BJ (cell line): ENCODE data around the gene RABGEF1. TPM values are rescaled to one million over a fixed set of nuclear protein-coding genes. Genes with fewer than 3 reads are reported as not detected.
A peak's percentile ranks its signal among the peaks of the same experiment; 100 is the strongest.
"Not testable (repeated sequence)": the region's sequence is repeated elsewhere in the genome, so short reads cannot be mapped to it uniquely, and the experiment has no call there.

Experiments used
- CTCF ChIA-PET: fragments of 350-600 bp; formaldehyde crosslinking; extraction: SDS; loops from one replicate; lab custom pipeline; 2021; ENCODE audit warnings: antibody characterized with exemption, inconsistent platforms; lab: Yijun Ruan, JAX
- POLR2A ChIA-PET: fragments of 300-600 bp; sonication (Branson Sonifier 250); formaldehyde crosslinking; extraction: SDS; loops from one replicate; lab custom pipeline; 2021; ENCODE audit warnings: antibody characterized with exemption; lab: Charles Lee
- DNase-seq: peaks from one replicate; pipeline ENCODE4 v3.0.0-alpha.2; 2011; ENCODE audit warnings: low read depth
- H3K27me3 ChIP-seq: 2 replicates; pipeline ENCODE4 v1.6.0; 2011; ENCODE audit warnings: low read length; ENCODE audit not compliant: control insufficient read depth, insufficient read depth
- H3K36me3 ChIP-seq: 2 replicates; pipeline ENCODE4 v1.5.1; 2011; ENCODE audit warnings: low read length; ENCODE audit not compliant: control insufficient read depth, insufficient read depth
- H3K4me3 ChIP-seq: 2 replicates; pipeline ENCODE4 v1.5.1; 2011; ENCODE audit warnings: low read depth, mild to moderate bottlenecking, control low read depth, low read length
- CTCF ChIP-seq: IDR thresholded peaks from 2 replicates; pipeline ENCODE4 v1.5.1; 2011; ENCODE audit warnings: low read depth, mild to moderate bottlenecking, control low read depth, inconsistent platforms, low read length, moderate library complexity; ENCODE audit not compliant: insufficient read depth
- polyA plus RNA-seq: library from polyadenylated mRNA; depleted of rRNA; stranded (reverse); fragments of >200 nt; gene quantifications from 2 replicates; pipeline ENCODE4 v1.2.3, GENCODE V29; 2011

RABGEF1 gene
- polyA plus RNA-seq, 1 experiment: 61.0 TPM

- Histone ChIP-seq H3K27me3 (no peaks in the 10 kb centered on the region), H3K4me3 (no peak overlapping the region), H3K36me3 (peaks cover 9% of the 10 kb centered on the region)
- peak; percentile 19 for DNase-seq
- ChIA-PET CTCF (no interaction called here), POLR2A (no interaction called here)
- TF ChIP-seq CTCF: no peak
Observed at GRCh38 chr7:66697449-66698438, 42.8 kb upstream of the RABGEF1 start.

- ChIA-PET POLR2A (no interaction called here), CTCF (no interaction called here)
- no peaks in the 10 kb centered on the region for H3K27me3 ChIP-seq
- H3K36me3 ChIP-seq: peaks cover 9% of the 10 kb centered on the region
- no peak for DNase-seq
- no peak overlapping the region for H3K4me3 ChIP-seq
- no peak for TF ChIP-seq CTCF
Observed at GRCh38 chr7:66698652-66699205, 41.8 kb upstream of the RABGEF1 start.

- ChIA-PET POLR2A (no interaction called here), CTCF (no interaction called here)
- no peak for TF ChIP-seq CTCF
- peaks cover 4% of the 10 kb centered on the region for H3K36me3 ChIP-seq
- DNase-seq: no peak
- no peak overlapping the region for H3K4me3 ChIP-seq
- H3K27me3 ChIP-seq: no peaks in the 10 kb centered on the region
Observed at GRCh38 chr7:66699998-66700397, 40.5 kb upstream of the RABGEF1 start.

- Histone ChIP-seq H3K36me3 (peaks cover 4% of the 10 kb centered on the region), H3K27me3 (no peaks in the 10 kb centered on the region), H3K4me3 (no peak overlapping the region)
- no peak for TF ChIP-seq CTCF
- POLR2A ChIA-PET: no interaction called here
- DNase-seq: no peak
- CTCF ChIA-PET: interaction anchor here (1.0 to 1.1 kb wide), 2 partner anchors 30 to 46 kb away, joined by 3 read pairs; no protein-coding TSS in a partner anchor
Observed at GRCh38 chr7:66700633-66701131, 39.9 kb upstream of the RABGEF1 start.

GRCh38 chr7:66707825-66708224 is 32.7 kb upstream of the RABGEF1 start:
- no peak for TF ChIP-seq CTCF
- H3K4me3 ChIP-seq: no peak overlapping the region
- DNase-seq: no peak
- no peaks in the 10 kb centered on the region for H3K27me3 ChIP-seq
- POLR2A ChIA-PET: no interaction called here
- CTCF ChIA-PET: no interaction called here
- H3K36me3 ChIP-seq: no peaks in the 10 kb centered on the region

GRCh38 chr7:66710752-66711151 is 29.8 kb upstream of the RABGEF1 start:
- H3K27me3 ChIP-seq, DNase-seq, H3K36me3 ChIP-seq, POLR2A ChIA-PET, H3K4me3 ChIP-seq, CTCF ChIA-PET: not testable (repeated sequence)
